Lower lobe of right lung (tissue), 2 donors: ENCODE measurements around the gene OSBPL5. TPM values are rescaled to one million over a fixed set of nuclear protein-coding genes. Genes with fewer than 3 reads are reported as not detected.

Source experiments
- ATAC-seq, 2 donors: fragments of 200-7000 bp; cut with Tn5 transposase; one replicate each; pipeline ENCODE4 v1.9.1; 2020 to 2022; ENCODE audit warnings: mild to moderate bottlenecking in 2 of 2, moderate library complexity in 2 of 2
- DNase-seq: peaks from one replicate; pipeline ENCODE4 v3.0.0-alpha.2; 2020
- H3K27ac ChIP-seq: fragments of 200-600 bp; one replicate; pipeline ENCODE4 v1.8.0; 2022
- H3K27me3 ChIP-seq: fragments of 200-600 bp; one replicate; pipeline ENCODE4 v1.8.0; 2022; ENCODE audit warnings: low read depth
- H3K36me3 ChIP-seq: fragments of 200-600 bp; one replicate; pipeline ENCODE4 v1.8.0; 2022; ENCODE audit warnings: mild to moderate bottlenecking
- H3K4me1 ChIP-seq: fragments of 200-600 bp; one replicate; pipeline ENCODE4 v1.8.0; 2022
- H3K4me3 ChIP-seq: fragments of 200-600 bp; one replicate; pipeline ENCODE4 v1.8.0; 2022; ENCODE audit warnings: mild to moderate bottlenecking
- H3K9me3 ChIP-seq: fragments of 200-600 bp; one replicate; pipeline ENCODE4 v1.8.0; 2022
- intact Hi-C: fragments of 100-400 bp; cut with DNase I; formaldehyde crosslinking; loops from one replicate; pipeline ENCODE4 v1.11.0; 2022
- total RNA-seq: library from RNA; stranded (reverse); fragmentation: NEBNext Ultra II Directional; extraction: Animal tissue kit (Norgen Biotek cat#: 25700); gene quantifications from one replicate; pipeline ENCODE4 v1.2.1, GENCODE V29; 2021
- TF ChIP-seq, protein P1 (sequence below): fragments of 200-600 bp; IDR thresholded peaks from one replicate; pipeline ENCODE4 v1.8.0; 2022; ENCODE audit warnings: antibody characterized with exemption, mild to moderate bottlenecking
- donor health status: DM: no; HTN: yes; CAD: no; lungs with severe emphysema.

The OSBPL5 gene
- total RNA-seq, 1 donor from 2014 or later: 46.2 TPM

DNA sequence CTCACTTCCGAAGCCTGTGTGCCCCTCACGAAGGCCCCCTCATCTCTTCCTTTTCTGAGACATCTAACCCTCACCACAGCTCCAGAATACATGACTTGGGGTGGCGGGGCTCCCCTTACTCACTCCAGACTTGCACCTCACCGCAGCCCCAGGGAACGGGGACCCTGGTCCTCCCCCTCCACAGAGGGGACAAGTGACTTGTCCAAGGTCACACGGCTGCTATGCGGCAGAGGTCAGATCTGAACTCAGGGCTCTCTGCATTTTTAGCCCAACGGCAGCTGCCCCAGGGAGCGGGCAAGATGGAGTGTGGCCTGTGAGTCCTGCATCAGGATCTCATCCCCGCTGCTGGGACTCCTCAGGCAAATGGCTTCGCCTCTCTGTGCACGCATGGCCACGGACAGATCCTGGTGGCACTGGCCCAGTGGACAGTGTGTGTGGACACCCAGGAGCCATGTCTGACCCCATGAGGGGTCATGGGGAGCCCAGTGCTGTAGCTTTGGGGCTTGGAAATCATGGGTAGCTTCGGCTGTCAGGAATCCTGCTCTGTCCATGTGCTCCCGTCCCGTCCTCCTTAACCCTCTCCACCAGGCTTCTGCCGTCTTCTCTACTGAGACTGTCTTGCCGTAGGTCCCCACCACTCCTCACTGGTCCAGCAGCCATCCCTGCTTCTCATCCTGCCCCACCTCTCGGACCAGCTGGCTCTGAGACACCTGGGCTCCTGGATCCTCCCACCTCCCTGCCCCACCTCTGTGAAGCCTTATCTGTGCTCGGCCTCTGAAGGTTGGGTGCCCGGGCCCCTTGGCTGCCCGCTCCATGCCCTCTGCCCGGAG lies 59.9 kb downstream of the OSBPL5 start:
- Histone ChIP-seq H3K36me3 (peaks cover 53% of the 10 kb centered on the region), H3K27ac (no peak overlapping the region), H3K4me3 (no peak overlapping the region), H3K27me3 (no peaks in the 10 kb centered on the region), H3K9me3 (no peaks in the 10 kb centered on the region), H3K4me1 (peaks cover 4% of the 10 kb centered on the region)
- ATAC-seq (no peak), DNase-seq (peak; percentile 37)
- TF ChIP-seq, protein P1, sequence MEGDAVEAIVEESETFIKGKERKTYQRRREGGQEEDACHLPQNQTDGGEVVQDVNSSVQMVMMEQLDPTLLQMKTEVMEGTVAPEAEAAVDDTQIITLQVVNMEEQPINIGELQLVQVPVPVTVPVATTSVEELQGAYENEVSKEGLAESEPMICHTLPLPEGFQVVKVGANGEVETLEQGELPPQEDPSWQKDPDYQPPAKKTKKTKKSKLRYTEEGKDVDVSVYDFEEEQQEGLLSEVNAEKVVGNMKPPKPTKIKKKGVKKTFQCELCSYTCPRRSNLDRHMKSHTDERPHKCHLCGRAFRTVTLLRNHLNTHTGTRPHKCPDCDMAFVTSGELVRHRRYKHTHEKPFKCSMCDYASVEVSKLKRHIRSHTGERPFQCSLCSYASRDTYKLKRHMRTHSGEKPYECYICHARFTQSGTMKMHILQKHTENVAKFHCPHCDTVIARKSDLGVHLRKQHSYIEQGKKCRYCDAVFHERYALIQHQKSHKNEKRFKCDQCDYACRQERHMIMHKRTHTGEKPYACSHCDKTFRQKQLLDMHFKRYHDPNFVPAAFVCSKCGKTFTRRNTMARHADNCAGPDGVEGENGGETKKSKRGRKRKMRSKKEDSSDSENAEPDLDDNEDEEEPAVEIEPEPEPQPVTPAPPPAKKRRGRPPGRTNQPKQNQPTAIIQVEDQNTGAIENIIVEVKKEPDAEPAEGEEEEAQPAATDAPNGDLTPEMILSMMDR: no peak
- intact Hi-C loops: no loop called here

DNA sequence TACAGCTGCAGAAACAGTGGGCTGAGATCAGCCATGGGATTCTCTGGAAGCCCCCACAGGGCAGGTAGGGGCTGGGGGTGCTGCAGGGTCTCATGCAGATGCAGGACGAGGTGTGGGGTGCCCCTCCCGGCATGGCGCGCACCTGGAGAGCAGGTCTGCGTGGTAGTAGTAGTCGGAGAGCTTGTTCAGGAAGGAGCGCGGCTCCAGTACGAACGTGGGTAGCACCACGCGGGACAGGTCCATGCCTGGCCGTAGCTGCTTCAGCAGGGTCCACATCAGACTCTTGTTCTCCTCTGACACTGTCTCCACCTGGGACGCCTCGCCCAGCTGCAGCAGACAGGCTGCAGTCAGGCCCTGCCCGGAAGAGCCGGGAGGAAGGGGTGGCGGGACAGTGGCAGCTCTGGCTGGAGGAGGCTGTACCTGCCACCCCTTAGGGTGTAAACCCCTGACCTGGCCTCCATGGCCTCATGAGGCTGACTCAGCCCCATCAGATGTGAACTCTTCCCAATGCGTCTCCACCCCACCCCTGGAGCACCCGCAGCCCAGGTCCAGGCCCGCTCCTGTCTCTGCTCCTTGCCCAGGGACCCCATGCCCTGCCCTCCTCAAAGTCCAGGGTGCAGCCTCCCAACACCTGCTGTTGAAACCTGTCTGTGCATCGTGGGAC lies 60.9 kb downstream of the OSBPL5 start:
- DNase-seq (no peak), ATAC-seq (no peak)
- Histone ChIP-seq H3K27ac (no peak overlapping the region), H3K36me3 (peaks cover 59% of the 10 kb centered on the region), H3K4me1 (peaks cover 14% of the 10 kb centered on the region), H3K4me3 (no peak overlapping the region), H3K9me3 (no peaks in the 10 kb centered on the region), H3K27me3 (no peaks in the 10 kb centered on the region)
- intact Hi-C loops: no loop called here
- TF ChIP-seq, protein P1: no peak

GRCh38 chr11:3103076-3103475 lies 62.0 kb downstream of the OSBPL5 start:
- H3K9me3 ChIP-seq: no peaks in the 10 kb centered on the region
- H3K4me3 ChIP-seq: no peak overlapping the region
- ATAC-seq (no peak), DNase-seq (peak; percentile 38)
- no peak overlapping the region for H3K27ac ChIP-seq
- intact Hi-C loops: no loop called here
- no peaks in the 10 kb centered on the region for H3K27me3 ChIP-seq
- TF ChIP-seq, protein P1: no peak
- H3K4me1 ChIP-seq: peaks cover 17% of the 10 kb centered on the region
- peaks cover 62% of the 10 kb centered on the region for H3K36me3 ChIP-seq

DNA sequence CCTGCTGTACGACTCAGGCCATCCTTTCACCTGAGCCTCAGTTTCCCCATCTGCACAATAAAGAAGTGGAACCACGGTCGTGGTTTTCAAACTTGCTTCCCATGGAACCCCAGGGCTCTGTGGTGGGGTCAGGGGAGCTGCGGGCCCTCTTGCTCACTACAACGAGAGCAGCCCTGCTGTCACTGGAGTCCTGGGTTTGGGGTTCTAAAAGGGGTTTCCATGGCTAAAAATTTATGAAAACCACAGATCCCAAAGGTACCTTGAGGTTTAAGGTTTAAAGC lies 62.5 kb downstream of the OSBPL5 start:
- TF ChIP-seq, protein P1: no peak
- intact Hi-C loops: no loop called here
- Histone ChIP-seq H3K36me3 (peaks cover 63% of the 10 kb centered on the region), H3K27ac (no peak overlapping the region), H3K4me3 (no peak overlapping the region), H3K4me1 (peaks cover 17% of the 10 kb centered on the region), H3K9me3 (no peaks in the 10 kb centered on the region), H3K27me3 (no peaks in the 10 kb centered on the region)
- ATAC-seq: no peak
- no peak for DNase-seq

- Histone ChIP-seq H3K27me3 (no peaks in the 10 kb centered on the region), H3K4me3 (no peak overlapping the region), H3K4me1 (peaks cover 17% of the 10 kb centered on the region), H3K9me3 (no peaks in the 10 kb centered on the region), H3K36me3 (peaks cover 63% of the 10 kb centered on the region), H3K27ac (no peak overlapping the region)
- TF ChIP-seq, protein P1: no peak
- DNase-seq (no peak), ATAC-seq (no peak)
- intact Hi-C loops: no loop called here
Measured at GRCh38 chr11:3101921-3102640, 63.0 kb downstream of the OSBPL5 start.
